ENCODE measurements around the gene CRYBB2.
"Not testable (repeated sequence)": the region's sequence is repeated elsewhere in the genome, so short reads cannot be mapped to it uniquely, and the experiment has no call there.

Gene CRYBB2

GRCh38 chr22:25199731-25200520 is 19.5 kb upstream of the CRYBB2 start, which contains the start of gene CRYBB3:
Gene CRYBB3, plus strand, starts transcription at chr22:25199858. Its CDS starts 1,539 bp downstream, at chr22:25201397.
- DNase-seq (ENCODE audit: low read depth): no peak

- no peak for DNase-seq (ENCODE audit: low read depth)
Observed at GRCh38 chr22:25200967-25201366, 18.5 kb upstream of the CRYBB2 start.

GRCh38 chr22:25201557-25202273 is 17.7 kb upstream of the CRYBB2 start:
- no peak for DNase-seq (ENCODE audit: low read depth)

DNA sequence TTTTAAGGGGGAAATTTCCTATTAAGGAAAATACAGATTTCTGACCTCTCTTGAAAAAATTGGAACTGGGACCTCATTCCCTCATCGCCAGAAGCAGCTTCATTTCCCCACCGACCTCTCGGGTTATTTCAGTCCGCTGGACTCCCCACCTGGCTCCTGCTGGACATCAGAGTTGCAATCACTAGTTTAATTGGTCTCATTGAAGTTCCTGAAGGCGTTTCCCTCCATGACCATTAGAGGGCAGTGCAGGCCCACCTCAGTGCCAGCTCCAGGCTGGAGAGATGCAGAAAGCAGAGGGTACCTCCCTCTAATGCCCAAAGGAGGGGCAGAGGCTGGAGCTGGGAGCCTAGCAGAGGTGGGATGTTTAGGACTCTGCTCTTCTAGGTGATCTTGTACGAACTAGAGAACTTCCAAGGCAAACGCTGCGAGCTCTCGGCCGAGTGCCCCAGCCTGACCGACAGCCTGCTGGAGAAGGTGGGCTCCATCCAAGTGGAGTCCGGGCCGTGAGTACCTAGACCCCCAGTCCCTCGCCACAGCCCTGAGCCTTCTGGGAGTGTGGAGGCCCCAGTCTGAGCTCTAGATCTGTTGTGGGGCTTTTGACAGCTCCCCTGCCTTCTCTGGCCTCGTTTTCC is 17.0 kb upstream of the CRYBB2 start:
- DNase-seq (ENCODE audit: low read depth): peak; percentile 35

- DNase-seq (ENCODE audit: low read depth): no peak
Observed at GRCh38 chr22:25203082-25203481, 16.4 kb upstream of the CRYBB2 start.

DNA sequence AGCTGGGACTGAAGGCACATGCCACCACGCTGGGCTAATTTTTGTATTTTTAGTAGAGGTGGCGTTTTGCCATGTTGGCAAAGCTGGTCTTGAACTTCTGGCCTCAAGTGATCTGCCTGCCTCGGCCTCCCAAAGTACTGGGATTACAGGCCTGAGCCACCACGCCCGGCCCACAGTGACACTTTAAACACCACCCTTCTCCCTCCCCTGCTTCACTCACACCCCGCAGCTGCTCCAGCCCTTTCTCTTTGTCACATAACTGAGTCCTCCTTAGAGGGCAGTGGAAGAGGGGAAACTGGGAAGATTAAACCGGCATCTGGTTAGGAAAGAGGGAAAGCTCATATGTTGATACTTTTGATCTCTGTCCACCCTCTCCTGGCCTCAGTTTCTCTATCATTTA is 14.9 kb upstream of the CRYBB2 start:
- DNase-seq (ENCODE audit: low read depth): not testable (repeated sequence)

- no peak for DNase-seq (ENCODE audit: low read depth)
Observed at GRCh38 chr22:25205847-25206246, 13.6 kb upstream of the CRYBB2 start.

DNA sequence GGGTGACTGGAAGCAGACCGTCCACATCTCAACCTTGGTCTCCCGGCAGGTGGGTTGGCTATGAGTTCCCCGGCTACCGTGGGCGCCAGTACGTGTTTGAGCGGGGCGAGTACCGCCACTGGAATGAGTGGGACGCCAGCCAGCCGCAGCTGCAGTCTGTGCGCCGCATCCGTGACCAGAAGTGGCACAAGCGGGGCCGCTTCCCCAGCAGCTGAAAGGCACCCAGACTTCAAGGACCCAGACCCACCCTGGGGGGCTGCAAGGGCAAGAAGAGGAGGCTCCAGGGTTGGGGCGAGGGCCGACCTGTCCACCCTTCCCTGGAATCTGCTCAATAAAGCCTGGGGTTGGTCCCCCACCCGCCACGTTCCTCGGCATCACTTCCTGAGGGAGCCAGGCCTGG is 12.4 kb upstream of the CRYBB2 start:
- no peak for DNase-seq (ENCODE audit: low read depth)

DNA sequence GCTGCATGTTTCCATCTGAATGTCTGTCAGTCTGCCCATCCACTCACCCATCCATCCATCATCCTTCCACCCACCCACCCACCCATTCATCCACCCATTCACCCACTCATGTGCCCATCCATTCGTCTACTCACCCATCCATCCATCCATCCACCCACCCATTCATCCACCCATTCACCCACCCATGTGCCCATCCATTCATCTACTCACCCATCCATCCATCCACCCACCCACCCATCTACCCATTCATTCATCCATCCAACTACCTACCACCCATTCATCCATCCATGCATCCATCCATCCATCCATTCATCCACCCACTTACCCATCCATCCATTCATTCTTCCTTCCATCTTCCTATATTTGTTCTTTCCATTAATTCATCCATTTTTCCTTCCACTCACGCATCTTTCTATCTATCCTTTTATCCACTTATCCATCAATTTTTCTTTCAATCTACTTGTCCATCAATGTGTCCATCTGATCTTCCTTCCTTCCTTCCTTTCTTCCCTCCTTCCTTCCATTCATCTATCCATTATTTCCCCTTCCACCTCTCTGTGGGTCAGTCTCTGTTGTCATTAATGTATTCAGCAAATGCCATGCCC is 11.8 kb upstream of the CRYBB2 start:
- DNase-seq (ENCODE audit: low read depth): no peak

DNA sequence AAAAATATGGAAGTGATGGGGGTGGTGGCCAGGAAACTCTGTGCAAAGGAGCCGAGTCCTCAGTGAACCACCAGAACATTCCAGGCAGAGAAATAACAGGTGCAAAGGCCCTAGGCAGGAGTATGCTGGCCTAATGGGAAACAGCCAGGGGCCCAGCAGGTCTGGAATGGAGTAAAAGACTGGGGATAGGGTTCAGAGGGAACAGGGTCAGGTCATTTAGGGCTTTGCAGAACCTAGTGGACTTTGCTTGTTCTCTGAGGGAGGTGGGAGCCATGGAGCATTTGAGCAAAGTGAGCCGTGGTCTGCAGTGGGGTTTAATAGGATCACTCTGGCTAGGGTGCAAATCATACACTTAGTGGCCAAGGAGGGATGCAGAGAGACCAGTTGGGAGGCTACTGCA is 11.1 kb upstream of the CRYBB2 start:
- DNase-seq (ENCODE audit: low read depth): no peak

- no peak for DNase-seq (ENCODE audit: low read depth)
Observed at GRCh38 chr22:25208743-25209505, 10.5 kb upstream of the CRYBB2 start.

DNA sequence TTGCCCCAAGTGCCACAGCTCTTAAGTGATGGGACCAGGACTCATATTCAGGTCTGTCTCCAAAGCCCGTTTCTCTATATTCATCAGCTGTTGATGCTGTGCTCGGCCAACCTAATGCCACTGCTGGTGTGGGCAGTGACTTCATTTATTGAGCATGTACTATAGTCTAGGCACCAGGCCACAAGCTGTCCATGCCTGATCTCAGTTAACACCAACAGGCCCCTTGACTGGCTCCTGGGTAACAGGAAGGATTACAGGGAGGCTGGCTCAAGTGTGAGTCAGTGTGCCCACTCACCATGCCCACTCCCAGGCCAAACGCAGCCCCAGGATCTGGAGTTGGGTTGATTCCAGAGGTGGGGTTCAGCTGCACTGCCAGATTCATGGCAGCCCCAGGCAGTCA is 8.6 kb upstream of the CRYBB2 start:
- DNase-seq (ENCODE audit: low read depth): no peak

GRCh38 chr22:25212337-25212736 is 7.1 kb upstream of the CRYBB2 start:
- DNase-seq (ENCODE audit: low read depth): no peak

- DNase-seq (ENCODE audit: low read depth): no peak
Observed at GRCh38 chr22:25213221-25213620, 6.2 kb upstream of the CRYBB2 start.

GRCh38 chr22:25216230-25216629 is 3.2 kb upstream of the CRYBB2 start:
- no peak for DNase-seq (ENCODE audit: low read depth)

DNA sequence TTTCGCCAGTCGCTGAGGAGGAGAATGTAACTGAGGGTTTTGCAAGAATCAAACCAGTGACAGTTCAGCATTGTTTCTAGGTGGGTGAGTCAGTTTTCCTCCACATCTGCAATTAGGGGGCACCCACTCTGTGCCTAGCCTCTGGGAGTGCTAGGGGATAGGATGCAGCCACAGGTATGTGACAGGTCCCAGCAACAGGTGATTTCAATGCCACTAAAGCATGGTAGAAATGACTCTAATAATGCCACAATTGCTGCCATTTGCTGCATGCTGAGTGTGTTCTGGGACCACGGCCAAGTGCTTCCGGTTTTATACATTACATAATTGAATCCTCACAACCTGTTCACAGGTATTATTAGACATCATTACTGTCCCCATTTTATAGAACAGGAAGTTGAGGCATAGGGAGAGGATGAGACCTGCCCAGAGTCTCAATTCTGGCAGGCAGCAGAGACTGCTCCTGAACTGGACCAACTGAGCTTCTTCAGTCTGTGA is 556 bp downstream of the CRYBB2 start:
- no peak for DNase-seq (ENCODE audit: low read depth)

GRCh38 chr22:25221790-25222189 is 2.4 kb downstream of the CRYBB2 start:
- DNase-seq (ENCODE audit: low read depth): no peak

- DNase-seq (ENCODE audit: low read depth): no peak
Observed at GRCh38 chr22:25223269-25223850, 3.9 kb downstream of the CRYBB2 start.

DNA sequence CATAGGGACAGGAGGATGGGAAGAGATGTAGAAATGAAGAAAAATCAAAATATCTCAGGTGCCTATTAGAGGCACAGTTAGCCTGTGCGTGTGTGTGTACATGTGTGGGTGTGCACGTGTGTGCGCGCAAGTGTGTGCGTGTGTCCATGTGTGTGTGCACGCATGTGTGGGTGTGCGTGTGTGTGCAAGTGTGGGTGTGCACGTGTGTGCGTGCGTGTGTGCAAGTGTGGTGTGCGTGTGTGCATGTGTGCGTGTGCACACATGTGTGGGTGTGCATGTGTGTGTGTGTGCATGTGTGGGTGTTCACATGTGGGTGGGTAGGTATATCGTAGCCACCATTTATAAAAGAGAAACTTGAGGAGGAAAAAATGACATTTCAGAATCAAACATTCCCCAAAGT is 9.4 kb downstream of the CRYBB2 start:
- DNase-seq (ENCODE audit: low read depth): no peak

DNA sequence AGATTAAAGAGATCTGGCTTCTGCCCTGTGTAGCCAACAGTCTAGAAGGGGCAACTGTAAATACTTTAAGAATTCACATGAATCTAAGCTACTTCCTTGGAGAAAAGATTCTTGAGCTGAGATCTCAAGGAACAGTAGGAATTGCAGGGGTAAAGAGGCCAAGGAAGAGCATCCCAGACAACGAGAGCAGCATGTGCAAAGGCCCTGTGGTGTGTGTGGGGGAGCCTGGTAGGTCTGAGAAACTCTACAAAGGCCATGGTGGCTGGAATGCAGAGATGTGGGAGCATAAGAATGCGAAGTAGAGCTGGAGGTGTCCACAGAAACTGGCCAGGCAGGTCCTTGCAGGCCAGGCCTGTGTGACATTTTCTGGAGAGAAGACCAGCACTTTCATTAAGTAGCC is 11.3 kb downstream of the CRYBB2 start:
- not testable (repeated sequence) for DNase-seq (ENCODE audit: low read depth)

GRCh38 chr22:25232301-25232700 is 12.9 kb downstream of the CRYBB2 start:
- DNase-seq (ENCODE audit: low read depth): no peak
